IPS-20b (cell line): Measurements from ENCODE around the gene DAAM1.

Source experiments
- H3K27ac ChIP-seq: one replicate; pipeline ENCODE4 v1.5.1; 2013; ENCODE audit warnings: low read length
- H3K27me3 ChIP-seq: 2 replicates; pipeline ENCODE4 v1.6.1; 2013; ENCODE audit warnings: mild to moderate bottlenecking, low read length, inconsistent platforms; ENCODE audit not compliant: insufficient read depth
- H3K36me3 ChIP-seq: 2 replicates; pipeline ENCODE4 v1.6.1; 2013; ENCODE audit warnings: low read depth, mild to moderate bottlenecking, inconsistent platforms, low read length, moderate library complexity; ENCODE audit not compliant: insufficient read depth
- H3K4me1 ChIP-seq: 2 replicates; pipeline ENCODE4 v1.6.1; 2013; ENCODE audit warnings: mild to moderate bottlenecking, control low read depth, inconsistent platforms, low read length, moderate library complexity; ENCODE audit not compliant: insufficient read depth
- H3K4me3 ChIP-seq: 2 replicates; pipeline ENCODE4 v1.5.1; 2013; ENCODE audit warnings: mild to moderate bottlenecking, low read length, inconsistent platforms
- H3K9ac ChIP-seq: 2 replicates; pipeline ENCODE4 v1.6.1; 2013; ENCODE audit warnings: low read depth, mild to moderate bottlenecking, inconsistent platforms, low read length, moderate library complexity
- H3K9me3 ChIP-seq: 2 replicates; pipeline ENCODE4 v1.6.1; 2013; ENCODE audit warnings: mild to moderate bottlenecking, low read depth, low read length, inconsistent platforms; ENCODE audit not compliant: insufficient read depth

DAAM1 gene

DNA sequence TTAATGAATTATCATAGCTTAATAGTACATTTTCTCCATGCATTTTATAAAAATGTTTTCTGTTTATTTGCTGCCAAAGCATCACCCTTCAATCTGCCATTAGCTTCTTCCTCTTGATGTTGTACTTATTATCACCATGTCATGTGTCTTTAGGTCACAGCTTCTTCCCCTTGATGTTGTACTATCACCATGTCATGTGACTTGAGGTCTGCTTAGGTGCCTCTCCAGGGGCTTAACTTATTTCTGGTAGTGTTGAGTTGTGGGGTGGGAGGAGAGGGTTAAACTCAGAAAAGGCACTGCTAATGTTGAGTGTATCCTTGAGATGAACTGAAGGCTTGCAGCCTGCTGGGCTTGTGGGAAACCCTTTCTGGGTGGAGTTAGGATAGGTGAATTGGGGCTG is 87.8 kb downstream of the DAAM1 start:
- Histone ChIP-seq H3K27ac (no peak overlapping the region), H3K27me3 (no peaks in the 10 kb centered on the region), H3K36me3 (no peaks in the 10 kb centered on the region), H3K4me3 (no peak overlapping the region), H3K9ac (no peak overlapping the region), H3K4me1 (peaks cover 4% of the 10 kb centered on the region; the same call in 1 of the 2 replicates), H3K9me3 (no peaks in the 10 kb centered on the region)

DNA sequence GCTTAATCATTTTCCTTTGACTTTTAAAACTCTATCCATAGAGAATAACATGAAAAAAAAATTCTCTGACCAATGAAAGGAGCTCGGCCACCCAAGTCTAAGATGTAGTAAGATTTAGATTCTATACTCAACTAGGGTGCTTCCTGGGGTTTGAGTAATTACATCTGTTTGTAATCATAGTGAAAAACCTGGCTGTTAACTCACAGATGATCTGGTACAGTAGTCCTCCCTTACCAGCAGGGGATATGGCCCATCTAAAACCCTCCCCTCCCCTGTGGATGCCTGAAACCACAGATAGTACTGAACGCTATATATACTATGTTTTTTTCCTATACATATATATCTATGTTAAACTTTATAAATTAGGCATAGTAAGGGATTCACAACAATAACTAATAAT is 89.2 kb downstream of the DAAM1 start:
- Histone ChIP-seq H3K36me3 (no peaks in the 10 kb centered on the region), H3K27ac (no peak overlapping the region), H3K4me3 (no peak overlapping the region), H3K9ac (no peak overlapping the region), H3K9me3 (no peaks in the 10 kb centered on the region), H3K4me1 (peaks cover 4% of the 10 kb centered on the region; the same call in 1 of the 2 replicates), H3K27me3 (no peaks in the 10 kb centered on the region)

DNA sequence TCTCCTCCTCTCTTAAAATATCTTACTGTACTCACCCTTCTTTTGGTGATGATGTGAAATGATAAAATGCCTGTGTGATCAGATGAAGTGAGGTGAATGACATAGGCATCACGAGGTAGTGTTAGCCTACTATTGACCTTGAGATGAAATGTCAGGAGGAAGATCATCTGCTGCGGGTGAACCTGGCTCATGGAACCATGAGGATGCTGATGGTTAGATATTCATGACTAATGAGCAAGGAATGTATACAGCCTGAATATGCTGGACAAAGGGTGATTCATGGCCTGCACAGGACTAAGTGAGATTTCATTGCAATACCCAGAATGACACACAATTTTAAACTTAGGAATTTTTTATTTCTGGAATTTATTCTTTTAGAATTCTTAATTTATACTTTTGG is 89.6 kb downstream of the DAAM1 start:
- H3K4me1 ChIP-seq: peaks cover 4% of the 10 kb centered on the region; the same call in 1 of the 2 replicates
- no peaks in the 10 kb centered on the region for H3K36me3 ChIP-seq
- no peaks in the 10 kb centered on the region for H3K27me3 ChIP-seq
- H3K9me3 ChIP-seq: no peaks in the 10 kb centered on the region
- no peak overlapping the region for H3K27ac ChIP-seq
- no peak overlapping the region for H3K9ac ChIP-seq
- no peak overlapping the region for H3K4me3 ChIP-seq

DNA sequence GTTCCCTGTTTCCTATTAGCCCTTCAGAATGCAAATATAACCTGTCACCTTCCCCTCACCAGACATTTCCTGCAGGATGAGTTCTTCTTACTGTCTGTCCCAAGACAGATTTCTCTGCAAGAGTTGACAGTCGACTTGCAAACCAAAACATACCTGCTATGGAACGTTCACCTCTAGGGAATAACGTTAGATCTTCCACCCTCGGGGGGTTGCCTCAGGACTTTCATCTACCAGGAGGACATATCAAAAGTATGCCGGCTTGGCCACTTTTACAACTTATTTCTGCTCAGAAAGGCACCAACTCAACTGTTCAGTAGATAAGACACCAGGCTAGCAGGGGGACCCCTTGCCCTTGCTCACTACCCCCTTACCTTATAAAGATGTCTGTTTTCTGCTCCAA is 92.5 kb downstream of the DAAM1 start:
- Histone ChIP-seq H3K9ac (no peak overlapping the region), H3K36me3 (no peaks in the 10 kb centered on the region), H3K27me3 (no peaks in the 10 kb centered on the region), H3K27ac (no peak overlapping the region), H3K4me1 (peaks cover 4% of the 10 kb centered on the region; the same call in 1 of the 2 replicates), H3K9me3 (peaks cover 10% of the 10 kb centered on the region), H3K4me3 (no peak overlapping the region)

DNA sequence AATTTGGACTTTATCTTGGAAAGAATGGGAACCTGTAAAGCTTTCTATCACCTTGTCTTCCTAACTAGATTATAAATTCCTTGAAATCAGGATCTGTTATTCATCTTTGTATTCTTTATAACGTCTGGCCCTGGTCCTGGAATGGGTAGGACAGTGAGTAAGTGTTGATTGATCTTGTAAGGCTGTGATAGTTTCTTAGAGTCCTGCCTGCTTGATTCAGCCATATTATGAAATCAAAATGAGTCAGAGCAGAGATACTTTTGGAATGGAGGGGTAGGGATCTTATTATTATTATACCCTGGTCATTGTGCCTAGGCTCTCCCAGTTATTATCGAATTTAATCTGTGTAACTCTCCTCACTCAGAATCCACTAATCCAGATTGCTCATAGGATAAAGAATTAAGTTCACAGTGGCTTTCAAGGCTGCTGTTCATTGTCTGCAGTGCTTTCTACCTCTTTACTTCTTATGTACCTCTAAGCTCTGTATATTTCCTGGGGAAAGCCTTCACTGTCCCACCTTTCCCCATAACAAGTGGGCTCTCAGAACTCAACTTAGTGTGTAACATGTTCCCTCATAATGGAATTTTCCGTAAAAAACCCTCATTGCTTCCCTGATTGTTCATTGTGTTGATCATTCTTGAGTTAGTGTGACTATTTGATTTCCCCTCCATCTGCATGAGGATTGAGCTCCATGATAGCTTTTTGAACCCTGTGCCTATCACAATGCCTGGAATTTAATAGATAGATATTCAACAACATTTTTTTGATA is 93.3 kb downstream of the DAAM1 start:
- H3K4me3 ChIP-seq: no peak overlapping the region
- no peaks in the 10 kb centered on the region for H3K36me3 ChIP-seq
- H3K27ac ChIP-seq: no peak overlapping the region
- H3K9ac ChIP-seq: no peak overlapping the region
- no peaks in the 10 kb centered on the region for H3K27me3 ChIP-seq
- H3K4me1 ChIP-seq: peaks cover 4% of the 10 kb centered on the region; the same call in 1 of the 2 replicates
- peaks cover 10% of the 10 kb centered on the region for H3K9me3 ChIP-seq

DNA sequence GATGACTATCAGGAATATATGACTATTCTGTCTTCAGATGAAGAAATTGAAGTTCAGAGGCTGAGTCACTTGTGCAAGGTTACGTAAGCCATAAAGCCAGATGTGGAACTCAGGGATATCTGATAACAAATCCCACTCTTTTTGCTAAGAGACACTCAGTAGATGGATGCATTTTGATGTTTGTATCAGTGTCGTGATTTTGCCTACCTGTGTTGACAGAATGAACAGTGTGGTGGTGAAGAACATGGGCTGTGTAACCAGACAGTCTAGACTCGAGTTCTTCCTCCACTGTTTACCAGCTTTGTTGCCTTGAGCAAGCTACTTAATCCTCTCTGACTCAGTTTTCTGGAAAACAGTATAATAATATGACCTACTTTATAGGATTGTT is 93.9 kb downstream of the DAAM1 start:
- peaks cover 4% of the 10 kb centered on the region; the same call in 1 of the 2 replicates for H3K4me1 ChIP-seq
- peaks cover 10% of the 10 kb centered on the region for H3K9me3 ChIP-seq
- no peaks in the 10 kb centered on the region for H3K27me3 ChIP-seq
- H3K9ac ChIP-seq: no peak overlapping the region
- H3K36me3 ChIP-seq: no peaks in the 10 kb centered on the region
- no peak overlapping the region for H3K27ac ChIP-seq
- H3K4me3 ChIP-seq: no peak overlapping the region

DNA sequence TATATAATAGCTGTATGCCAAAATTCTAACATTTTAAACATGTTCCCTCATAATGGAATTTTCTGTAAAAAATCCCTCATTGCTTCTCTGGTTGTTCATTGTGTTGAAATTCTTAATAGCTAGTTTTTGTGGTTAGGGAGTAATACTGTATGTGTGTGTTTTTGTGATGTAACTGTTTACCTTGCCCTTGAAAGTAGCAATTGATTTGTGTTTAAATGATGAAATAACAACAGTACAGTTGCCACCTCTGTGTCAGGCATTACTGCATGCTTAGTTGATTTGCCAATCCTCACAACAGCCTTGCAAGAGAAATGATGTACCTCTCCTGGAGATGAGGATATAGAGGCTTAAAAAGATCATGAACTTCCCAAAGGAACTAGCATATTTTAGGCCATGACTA is 94.9 kb downstream of the DAAM1 start:
- H3K4me1 ChIP-seq: peaks cover 4% of the 10 kb centered on the region; the same call in 1 of the 2 replicates
- no peaks in the 10 kb centered on the region for H3K27me3 ChIP-seq
- no peaks in the 10 kb centered on the region for H3K36me3 ChIP-seq
- H3K9me3 ChIP-seq: peaks cover 10% of the 10 kb centered on the region
- H3K4me3 ChIP-seq: no peak overlapping the region
- no peak overlapping the region for H3K9ac ChIP-seq
- no peak overlapping the region for H3K27ac ChIP-seq

DNA sequence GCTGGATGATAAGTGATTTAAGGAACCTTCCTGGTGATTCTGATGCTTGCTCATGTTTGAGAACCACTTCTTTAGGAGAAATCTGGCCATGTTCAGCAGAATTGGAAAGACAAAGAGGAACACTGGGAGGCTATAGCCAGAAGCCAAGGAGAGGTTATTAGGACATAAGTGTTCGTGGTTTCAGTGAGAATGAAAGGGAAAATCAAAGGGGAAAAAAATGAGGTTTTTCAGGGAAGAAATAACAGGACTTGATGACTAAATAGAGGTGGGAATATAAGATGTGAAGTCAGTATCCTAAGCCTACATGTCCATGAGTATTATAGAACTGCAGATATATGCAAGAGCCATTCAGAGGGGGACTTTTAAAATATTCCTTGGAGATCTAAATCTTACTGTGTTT is 95.6 kb downstream of the DAAM1 start:
- H3K9me3 ChIP-seq: peaks cover 10% of the 10 kb centered on the region
- H3K4me3 ChIP-seq: no peak overlapping the region
- no peaks in the 10 kb centered on the region for H3K27me3 ChIP-seq
- H3K4me1 ChIP-seq: peaks cover 4% of the 10 kb centered on the region; the same call in 1 of the 2 replicates
- no peak overlapping the region for H3K9ac ChIP-seq
- H3K36me3 ChIP-seq: no peaks in the 10 kb centered on the region
- H3K27ac ChIP-seq: no peak overlapping the region

DNA sequence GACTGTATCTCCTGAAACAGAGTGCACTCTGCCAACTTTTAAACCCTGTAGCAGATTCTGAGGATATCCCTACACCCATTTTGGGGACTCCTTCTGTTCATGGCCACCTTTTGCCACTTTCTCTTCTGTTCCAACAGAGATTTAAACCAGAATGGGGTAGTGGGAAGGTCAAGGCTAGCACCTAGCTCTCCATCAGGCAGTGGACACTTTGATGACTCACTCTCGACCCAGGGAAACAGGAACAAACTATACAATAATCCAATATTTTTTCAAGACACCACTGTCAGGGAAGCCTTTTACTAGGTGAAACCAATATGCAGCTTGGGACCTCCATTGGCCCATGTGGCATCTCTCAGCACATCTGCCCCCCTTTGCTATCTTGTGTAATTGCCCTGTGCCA is 103.6 kb downstream of the DAAM1 start:
- Histone ChIP-seq H3K27ac (no peak overlapping the region), H3K4me1 (no peaks in the 10 kb centered on the region), H3K9me3 (no peaks in the 10 kb centered on the region)

DNA sequence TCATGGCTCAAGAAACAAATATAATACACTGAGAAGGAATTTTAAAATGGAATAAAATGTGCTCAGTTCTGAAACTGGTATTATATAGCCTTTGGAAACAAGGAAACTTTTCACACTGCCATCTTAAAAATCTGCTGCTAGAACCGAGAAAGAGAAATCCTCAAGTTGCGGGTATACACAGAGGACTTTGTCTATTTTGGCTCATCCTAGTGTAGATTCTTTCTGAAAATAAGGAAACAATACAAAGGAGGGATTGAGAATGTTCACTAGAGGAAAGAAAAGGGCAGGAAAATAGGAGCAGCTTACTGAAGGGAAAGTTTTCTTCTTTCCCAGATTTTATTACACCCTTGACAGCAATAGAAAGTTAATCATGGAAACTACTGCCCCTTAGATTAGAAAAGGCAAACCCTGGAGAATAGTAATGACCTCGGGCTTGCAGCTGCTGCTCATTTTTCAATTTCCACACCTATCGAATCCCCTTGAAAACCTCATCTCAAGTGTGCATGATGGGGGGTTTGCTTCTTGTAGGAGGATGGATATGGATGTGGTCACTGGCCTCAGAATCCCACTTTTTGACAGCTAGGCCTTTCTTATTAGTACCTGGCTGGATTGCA is 104.6 kb downstream of the DAAM1 start:
- Histone ChIP-seq H3K4me1 (no peaks in the 10 kb centered on the region), H3K4me3 (no peak overlapping the region)

More for the DNA sequence above, 103.6 kb downstream of the DAAM1 start:
- Histone ChIP-seq H3K9ac (no peak overlapping the region), H3K27me3 (no peaks in the 10 kb centered on the region), H3K36me3 (peaks cover 15% of the 10 kb centered on the region), H3K4me3 (no peak overlapping the region)

DNA sequence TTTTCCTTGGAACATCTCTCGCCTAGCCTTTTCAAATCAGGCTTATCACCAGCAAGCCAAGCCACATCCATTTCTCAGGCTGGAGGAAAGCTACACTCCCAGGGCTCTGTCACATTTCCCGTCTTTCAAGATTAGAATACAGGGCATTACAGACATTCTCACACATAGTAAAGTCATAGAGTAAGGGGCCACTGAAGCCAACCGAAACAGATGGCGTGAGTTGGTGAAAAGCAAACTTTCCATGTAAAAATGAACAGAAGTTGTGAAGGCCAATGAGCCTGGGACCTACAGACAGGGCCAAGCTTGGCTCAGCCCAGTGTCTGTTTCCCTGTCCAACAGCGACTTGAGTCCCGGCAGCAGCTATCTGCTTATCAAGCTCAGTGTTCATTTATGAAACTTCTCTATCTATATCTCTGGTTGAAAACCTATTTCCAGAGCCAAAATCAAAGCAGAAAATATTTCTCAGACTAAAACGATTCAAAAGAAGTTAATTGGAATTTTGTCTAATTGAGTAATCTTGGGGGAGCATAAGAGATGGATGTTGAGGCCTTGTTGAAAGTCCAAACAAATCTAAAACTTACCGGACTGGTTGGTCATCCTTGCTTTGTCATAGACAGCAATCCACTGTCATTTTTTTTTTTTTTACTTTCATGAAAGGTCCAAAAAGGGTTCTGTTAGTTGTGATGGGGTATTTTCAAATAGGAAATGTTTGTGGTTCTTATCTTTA is 105.6 kb downstream of the DAAM1 start:
- Histone ChIP-seq H3K4me1 (no peaks in the 10 kb centered on the region), H3K9ac (no peak overlapping the region), H3K27me3 (no peaks in the 10 kb centered on the region), H3K36me3 (peaks cover 15% of the 10 kb centered on the region), H3K27ac (no peak overlapping the region), H3K4me3 (no peak overlapping the region), H3K9me3 (no peaks in the 10 kb centered on the region)

More for the DNA sequence above, 104.6 kb downstream of the DAAM1 start:
- Histone ChIP-seq H3K9ac (no peak overlapping the region), H3K36me3 (peaks cover 15% of the 10 kb centered on the region), H3K9me3 (no peaks in the 10 kb centered on the region), H3K27ac (no peak overlapping the region), H3K27me3 (no peaks in the 10 kb centered on the region)

DNA sequence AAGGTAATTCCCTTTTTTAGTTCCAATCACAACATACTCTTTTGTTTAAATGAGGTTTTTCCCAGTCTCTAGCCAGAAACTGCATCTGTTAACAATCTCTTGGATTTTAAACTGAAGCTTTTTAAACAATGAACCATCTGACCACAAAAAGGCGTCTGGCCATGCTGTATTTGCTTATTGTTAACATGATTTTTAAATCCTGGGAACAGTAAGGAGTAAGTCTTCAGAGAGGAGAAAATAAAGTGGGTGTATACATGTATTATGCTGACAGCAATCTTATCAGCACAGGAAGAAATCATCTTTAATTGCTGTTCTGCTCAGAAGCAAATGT is 106.2 kb downstream of the DAAM1 start:
- Histone ChIP-seq H3K27me3 (no peaks in the 10 kb centered on the region), H3K4me3 (no peak overlapping the region), H3K9ac (no peak overlapping the region), H3K9me3 (no peaks in the 10 kb centered on the region), H3K27ac (no peak overlapping the region), H3K4me1 (no peaks in the 10 kb centered on the region), H3K36me3 (peaks cover 15% of the 10 kb centered on the region)
